GM21528 (cell line): ENCODE data around the gene TNRC6C.
"Not testable (repeated sequence)": the region's sequence is repeated elsewhere in the genome, so short reads cannot be mapped to it uniquely, and the experiment has no call there.

ENCODE experiments used
- ATAC-seq: cut with Tn5 transposase; IDR thresholded peaks from one replicate; pipeline ENCODE4 v1.9.1; 2021; ENCODE audit warnings: mild to moderate bottlenecking, moderate library complexity; ENCODE audit not compliant: unreplicated experiment, low FRiP score

TNRC6C gene

DNA sequence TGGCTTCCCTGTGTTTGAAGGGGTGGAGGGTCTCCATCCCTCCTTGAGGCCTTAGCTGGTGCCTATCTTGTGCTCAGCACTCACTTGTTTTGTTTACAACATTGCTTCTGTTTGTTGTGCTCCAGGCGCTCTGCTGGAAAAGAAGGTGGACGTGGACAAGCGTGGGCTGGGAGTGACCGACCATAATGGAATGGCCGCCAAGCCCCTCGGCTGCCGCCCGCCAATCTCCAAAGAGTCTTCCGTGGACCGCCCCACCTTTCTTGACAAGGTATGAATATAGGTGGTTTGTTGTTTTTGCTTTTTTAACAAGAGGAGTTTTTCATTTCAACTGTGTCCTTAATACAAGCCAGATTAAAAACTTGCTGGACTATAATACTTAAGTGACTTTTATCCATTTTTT lies 116.5 kb downstream of the TNRC6C start:
- ATAC-seq, result no peak

DNA sequence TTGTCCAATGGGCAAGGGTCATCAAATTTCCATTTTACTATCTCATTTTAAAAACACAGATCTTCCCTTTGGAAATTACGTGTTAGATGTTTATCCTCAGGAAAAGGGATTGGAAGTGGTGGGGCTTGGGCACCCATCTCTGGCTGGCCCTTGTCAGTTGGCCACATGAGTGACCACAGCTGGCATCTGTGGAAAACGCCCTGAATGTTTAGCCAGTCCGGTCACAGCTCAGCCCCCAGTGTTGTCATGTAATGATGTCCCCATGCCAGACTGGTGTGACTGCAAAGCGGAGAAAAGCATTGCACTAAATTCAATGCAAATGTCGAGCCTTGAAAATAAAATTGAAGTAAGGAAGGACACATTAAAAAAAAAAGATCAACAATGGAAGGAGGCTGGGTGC lies 117.0 kb downstream of the TNRC6C start:
- no peak for ATAC-seq

DNA sequence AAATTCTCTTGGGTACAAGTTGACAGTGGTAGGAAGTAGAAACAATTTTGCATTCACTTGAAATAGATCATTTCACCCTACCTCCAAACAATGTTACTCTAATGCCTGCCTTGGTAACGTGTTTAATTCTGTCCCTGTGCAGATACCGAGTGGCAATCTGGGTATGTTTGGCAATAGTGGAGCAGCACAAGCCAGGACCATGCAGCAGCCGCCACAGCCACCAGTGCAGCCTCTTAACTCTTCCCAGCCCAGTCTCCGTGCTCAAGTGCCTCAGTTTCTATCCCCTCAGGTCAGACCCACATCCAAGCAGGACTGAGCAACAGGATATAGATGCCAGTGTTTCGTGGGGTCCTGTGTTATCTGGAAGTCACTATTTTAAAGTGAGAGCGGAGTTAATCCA lies 120.8 kb downstream of the TNRC6C start:
- no peak for ATAC-seq

DNA sequence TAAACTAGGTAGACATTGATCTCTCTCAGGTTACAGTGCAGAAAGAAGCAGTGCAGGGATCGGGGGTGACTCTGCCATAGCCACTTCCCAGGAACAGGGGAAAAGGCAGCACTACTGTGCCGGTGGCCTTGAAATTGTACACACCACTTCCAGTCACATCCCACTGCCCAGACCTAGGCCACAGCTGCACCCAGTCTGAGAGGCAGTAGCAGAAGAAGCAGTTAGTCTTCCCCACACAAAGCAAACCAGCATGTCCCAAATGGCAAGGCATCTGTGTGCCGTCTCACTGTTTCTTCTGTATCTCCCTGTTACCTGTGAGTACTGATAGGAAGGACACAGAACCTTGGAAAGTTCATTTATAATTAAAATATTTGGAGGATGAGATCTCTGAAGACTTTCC lies 123.0 kb downstream of the TNRC6C start:
- ATAC-seq, result no peak

DNA sequence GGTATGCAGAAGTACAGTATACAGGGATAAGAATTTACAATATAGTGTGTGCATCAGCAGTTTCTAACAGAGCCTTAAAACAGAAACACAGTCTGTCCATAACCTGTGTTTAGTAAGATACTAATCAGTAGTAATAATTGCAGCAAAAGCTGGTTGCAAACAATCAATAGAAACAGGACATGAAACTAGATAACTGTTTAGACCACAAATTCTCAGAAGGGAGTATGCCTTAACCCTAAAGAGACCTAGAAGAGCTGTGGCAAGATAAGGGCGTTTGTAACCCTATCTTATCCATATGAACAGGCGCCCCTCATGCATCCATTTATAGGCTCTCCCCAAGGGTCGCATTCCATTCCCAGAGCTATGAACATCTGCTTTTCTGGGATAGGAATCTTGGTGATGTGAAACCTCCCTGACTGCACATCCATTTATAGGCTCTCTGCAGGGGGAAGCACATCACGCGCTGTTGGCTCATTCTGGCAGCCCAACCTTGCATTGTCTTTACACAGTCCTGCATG lies 123.9 kb downstream of the TNRC6C start:
- not testable (repeated sequence) for ATAC-seq

DNA sequence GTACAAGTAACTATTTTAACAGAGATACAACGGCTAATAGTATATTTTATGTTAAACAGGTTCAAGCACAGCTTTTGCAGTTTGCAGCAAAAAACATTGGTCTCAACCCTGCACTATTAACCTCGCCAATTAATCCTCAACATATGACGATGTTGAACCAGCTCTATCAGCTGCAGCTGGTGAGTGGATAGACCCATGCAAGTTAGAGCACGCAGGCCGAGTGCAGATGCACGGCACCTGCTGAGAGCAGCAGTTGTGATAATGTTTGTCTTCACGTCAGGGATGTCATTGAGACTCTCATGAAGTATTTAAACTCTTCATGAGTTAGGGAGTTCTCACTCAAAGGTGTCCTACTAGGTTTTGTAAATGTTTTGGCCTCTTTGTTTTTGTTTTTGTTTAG lies 124.5 kb downstream of the TNRC6C start:
- ATAC-seq, result no peak

DNA sequence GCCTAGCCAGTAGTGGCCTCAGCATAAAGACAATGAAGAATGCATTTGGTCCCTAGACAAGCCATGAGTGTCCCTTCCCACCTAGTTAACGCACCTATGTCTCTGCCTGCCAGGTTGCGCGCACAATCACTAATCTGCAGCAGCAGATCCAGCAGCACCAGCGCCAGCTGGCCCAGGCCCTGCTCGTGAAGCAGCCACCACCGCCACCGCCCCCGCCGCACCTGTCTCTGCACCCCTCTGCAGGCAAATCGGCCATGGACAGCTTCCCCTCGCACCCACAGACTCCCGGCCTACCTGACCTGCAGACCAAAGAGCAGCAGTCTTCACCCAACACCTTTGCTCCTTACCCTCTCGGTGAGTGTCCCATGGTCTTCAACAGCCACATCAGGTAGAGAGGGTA lies 128.2 kb downstream of the TNRC6C start:
- no peak for ATAC-seq

DNA sequence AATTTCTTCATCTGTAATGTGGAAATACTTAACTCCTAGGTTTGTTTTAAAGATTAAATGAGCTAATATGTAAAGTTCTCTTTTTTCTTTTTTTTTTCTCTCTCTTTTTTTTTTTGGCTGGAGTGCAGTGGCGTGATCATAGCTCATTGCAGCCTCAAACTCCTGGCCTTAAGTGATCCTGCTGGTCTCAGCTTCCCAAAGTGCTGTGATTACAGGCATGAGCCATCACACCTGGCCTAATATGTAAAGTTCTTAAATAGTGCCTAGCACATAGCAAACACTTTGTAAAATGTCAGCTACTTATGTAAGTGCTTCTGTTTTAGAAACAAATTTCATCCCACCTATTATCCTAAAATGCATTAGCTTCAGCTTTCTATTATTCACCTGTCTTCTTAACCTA lies 130.0 kb downstream of the TNRC6C start:
- ATAC-seq, result no peak

DNA sequence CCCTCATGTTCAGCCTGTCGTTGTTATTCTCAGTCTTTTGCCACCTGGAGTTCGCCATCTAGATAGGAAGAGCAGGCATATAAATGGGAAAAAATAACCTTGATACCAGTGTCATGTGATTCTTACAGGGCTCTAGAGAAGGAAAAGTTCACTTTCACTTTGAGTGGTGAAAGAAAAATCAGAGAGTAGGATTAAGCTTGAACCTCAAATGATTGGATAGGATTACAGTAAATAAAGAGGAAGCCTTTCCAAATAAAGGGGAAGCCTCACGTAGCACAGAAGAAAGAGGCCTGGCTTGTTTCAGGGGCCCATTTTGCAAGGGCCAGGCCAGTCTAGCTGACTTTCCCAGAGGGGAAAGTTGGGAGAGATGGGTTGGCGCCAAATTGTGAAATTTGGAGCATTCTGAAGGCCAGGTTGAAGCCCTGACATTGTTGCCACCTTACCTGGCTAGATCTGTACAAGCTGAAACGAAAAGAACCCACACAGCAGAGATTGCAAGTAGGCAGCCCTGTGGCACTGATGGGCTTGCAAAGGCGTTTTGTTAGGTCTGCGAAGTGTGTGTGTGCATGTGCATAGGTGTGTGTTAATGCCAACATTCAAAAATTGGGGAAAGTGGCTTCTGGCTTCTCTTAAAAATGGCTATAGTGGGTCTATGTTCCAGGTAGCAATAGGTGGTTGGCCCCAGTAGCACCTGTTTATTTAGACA lies 131.2 kb downstream of the TNRC6C start:
- no peak for ATAC-seq

DNA sequence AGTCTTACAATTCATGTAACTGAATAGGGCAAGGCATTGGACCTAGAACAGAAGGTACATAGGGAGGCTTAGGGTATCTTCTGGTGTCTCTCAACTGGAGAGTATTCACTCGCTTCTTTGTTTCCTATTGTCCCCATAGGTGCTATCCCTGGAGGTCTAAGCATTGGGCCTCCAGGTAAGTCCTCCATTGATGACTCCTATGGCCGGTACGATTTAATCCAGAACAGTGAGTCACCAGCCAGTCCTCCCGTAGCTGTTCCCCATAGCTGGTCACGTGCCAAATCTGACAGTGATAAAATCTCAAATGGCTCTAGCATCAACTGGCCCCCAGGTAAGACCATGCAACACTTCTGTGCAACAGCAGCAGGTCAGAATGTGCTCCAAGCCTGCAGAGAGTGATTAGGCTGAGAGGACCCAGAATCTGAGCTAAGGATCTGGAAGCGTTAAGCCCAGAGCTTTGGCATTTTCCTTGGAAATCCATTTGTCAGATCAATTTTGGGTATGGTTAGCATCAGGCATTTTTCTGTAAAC lies 134.4 kb downstream of the TNRC6C start:
- no peak for ATAC-seq

DNA sequence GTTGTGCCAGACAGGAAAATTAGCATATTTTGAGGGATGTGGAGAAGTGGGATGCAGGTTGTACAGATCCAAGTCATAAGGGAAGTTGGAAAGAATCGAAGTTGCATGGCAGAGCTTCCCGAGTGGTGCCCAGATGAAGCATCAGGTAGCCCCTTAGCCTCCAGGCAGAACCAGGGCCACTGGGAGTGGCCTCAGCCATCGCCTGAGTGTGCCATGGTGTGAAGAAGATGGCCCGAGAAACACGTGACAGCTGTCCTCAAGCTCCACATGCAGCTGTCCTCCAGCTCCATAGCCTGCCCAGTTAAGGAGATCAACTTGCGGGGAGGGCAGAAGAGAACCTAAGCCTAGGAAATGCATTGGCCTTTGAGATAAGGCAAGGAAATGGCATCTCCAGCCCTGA lies 136.5 kb downstream of the TNRC6C start:
- no peak for ATAC-seq

DNA sequence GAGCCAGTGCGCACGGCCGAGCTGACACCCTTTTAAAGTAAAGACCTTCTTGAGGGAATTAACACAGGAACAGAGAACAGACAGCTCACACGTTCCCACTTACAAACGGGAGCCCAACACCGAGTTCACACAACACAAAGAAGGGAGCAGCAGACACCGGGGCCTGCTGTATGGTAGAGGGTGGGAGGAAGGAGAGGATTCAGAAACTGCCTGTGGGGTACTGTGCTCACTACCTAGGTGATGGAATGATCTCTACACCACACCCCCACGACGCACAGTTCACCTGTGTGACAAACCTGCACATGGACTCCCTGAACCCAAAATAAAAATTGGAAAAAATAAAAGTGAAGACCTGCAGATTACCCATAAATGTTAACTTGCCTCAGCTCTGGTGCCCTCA lies 137.6 kb downstream of the TNRC6C start:
- no peak for ATAC-seq

DNA sequence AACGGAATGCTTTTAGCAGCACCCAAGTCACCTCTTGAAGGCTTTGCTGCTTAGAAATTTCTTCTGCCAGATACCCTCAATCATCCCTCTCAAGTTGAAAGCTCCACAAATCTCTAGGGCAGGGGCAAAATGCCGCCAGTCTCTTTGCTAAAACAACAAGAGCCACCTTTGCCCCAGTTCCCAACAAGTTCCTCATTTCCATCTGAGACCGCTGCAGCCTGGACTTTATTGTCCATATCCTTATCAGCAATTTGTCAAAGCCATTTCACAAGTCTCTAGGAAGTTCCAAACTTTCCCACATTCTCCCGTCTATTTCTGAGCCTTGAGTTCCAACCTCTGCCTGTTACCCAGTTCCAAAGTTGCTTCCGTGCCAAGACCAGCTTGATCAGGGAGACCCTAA lies 142.6 kb downstream of the TNRC6C start:
- ATAC-seq, result no peak

DNA sequence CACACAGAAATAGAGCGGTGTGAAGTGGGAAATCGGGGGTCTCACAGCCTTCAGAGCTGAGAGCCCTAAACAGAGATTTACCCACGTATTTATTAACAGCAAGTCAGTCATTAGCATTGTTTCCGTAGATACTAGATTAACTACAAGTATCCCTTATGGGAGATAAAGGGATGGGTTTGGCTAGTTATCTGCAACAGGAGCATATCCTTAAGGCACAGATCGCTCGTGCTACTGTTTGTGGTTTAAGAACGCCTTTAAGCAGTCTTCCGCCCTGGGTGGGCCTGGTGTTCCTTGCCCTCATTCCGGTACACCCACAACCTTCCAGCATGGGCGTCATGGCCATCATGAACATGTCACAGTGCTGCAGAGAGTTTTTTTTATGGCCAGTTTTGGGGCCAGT lies 143.0 kb downstream of the TNRC6C start:
- ATAC-seq, result no peak

DNA sequence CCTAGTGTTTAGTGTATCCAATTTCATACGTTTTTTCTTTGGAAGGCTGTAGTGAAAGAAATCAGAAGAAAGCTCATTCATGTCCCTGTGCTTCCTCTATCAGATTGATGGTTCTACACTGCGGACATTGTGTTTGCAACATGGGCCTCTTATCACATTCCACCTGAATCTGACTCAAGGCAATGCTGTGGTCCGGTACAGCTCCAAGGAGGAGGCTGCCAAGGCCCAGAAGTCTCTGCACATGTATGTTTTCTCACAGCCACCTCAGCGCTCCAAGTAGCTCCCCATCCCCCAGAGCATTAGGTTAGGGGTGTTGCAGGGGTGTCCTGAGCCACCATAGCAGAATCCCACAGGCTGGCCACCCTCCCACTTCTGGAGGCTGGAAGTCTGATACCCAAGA lies 144.8 kb downstream of the TNRC6C start:
- ATAC-seq, result no peak

DNA sequence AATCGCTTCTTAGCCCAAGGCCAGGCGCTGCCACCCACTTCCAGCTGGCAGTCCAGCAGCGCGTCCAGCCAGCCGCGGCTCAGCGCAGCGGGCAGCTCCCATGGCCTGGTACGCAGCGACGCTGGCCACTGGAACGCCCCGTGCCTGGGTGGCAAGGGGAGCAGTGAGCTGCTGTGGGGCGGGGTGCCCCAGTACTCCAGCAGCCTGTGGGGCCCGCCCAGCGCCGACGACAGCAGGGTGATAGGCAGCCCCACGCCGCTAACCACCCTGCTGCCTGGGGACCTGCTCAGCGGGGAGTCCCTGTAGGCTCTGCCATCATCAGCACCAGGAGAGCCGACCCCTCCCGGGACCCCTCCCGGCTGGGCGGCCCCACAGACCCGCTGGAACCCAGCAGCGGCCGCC lies 146.0 kb downstream of the TNRC6C start:
- no peak for ATAC-seq

DNA sequence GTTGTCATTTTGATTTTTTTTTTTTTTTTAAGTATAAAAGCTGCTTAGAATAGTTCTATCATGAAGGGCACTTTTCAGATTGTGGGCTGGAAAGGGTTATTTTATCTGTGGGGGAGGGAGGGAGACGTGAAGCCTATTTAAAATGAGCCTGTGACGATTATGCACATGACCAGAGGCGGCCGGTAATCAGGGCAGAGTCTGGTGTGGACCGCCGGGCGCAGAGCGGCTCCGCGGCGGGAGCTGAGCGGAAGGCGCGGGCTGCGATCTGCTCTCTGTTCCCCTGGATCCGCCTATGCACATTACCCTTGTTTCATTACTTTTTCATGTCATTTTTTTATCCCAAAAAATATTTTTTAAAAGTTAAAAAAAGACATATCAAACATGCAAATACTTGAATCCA lies 146.6 kb downstream of the TNRC6C start:
- no peak for ATAC-seq

DNA sequence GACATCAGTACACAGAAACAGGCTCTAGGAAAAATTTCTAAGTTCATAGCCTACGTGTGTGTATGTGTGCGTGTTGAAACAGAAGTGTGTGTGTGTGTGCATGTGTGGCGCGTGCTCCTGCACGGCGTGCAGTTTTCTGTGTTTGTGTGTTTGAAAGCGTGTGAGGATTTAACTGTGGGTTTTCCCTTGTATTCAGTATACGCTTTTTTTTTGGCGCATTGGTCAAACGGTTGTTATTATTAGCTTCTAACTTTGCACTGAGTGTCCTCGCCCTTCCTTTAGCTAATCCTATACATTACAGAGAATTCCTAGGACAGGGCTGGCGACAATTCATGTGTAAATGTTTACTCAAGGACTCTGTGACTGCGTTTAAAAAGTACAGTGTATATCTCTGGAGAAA lies 147.0 kb downstream of the TNRC6C start:
- no peak for ATAC-seq

DNA sequence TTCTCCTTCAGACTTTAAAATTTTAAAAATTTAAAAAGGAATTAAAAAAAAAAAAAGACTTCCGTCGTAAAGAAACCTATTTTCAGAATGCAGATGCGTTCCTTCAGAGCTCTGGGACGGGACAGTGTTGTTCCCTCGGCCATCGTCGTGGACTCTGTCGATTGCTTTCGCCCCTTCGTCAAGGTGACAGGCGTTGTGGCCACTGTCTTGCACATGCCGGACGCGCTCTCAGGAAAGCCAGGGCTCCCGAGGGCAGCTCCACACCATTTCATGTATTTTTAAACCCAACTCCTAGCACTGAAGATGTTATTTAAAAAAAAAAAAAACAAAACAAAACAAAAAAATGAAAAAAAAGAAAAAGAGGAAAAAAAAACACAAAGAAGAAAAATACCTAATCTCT lies 147.7 kb downstream of the TNRC6C start:
- ATAC-seq, result no peak

DNA sequence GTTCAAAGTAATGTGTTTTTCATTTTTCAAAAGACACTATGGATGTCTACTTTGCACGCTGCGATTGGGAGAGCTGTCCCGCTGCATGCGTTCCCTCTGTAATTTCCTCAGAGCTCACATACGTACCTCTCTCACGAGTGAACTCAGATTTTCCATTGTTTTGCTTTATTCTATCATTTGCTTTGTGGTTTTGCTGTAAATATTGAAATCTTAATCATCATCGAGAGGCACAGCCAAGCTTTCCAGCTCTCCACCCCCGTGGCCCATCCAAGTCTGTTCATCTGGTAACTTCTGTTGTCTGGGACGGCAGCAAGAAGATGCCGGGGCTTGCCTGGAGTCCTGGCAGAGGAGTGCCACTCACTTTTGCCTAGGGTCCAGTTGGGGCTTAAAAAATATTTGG lies 149.0 kb downstream of the TNRC6C start:
- ATAC-seq, result no peak

DNA sequence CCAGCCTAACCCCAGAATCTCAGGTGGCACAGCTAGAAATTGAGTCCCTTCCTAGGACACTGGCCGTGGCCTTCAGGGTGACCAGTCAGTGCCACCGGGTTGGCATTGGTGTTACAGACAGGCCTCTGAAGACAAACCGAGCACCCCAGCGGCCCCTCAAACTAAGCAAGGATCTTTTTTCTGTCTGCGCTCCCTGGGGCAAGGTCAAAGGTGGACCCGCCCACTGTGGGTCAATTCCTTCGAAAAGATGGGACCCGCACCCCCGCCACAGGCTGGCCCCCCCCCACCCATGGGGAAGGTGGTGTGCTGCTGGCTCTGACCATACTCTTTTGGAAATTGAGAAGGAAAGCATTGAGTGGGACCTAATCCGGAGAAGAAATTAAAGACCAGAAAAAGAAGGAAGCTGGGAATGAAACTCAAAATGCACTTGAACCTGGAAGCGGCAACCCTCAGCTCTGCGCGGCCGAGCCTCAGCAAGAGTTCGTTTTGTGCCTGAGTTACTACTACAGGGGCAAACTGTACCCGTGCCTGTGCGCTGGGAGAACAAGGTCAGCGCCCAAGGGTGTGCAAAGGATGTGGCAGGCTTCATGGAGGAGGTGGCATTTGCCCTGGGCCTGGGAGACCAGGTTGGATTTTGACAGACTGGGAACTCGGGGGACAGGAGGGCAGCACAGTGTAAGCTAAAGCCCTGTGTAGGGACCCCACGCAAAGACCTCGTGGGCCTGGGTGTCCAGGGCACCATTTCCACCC lies 149.6 kb downstream of the TNRC6C start:
- ATAC-seq, result no peak
